Esophagus muscularis mucosa (tissue), 3 donors: ENCODE measurements around the gene PLCB3.

Experiments used
- POLR2A ChIP-seq: fragments of 450-650 bp; IDR thresholded peaks from one replicate; pipeline ENCODE4 v1.6.1; 2017; ENCODE audit warnings: antibody characterized with exemption, moderate library complexity, mild to moderate bottlenecking, low read depth
- TF ChIP-seq, protein P1 (sequence below), 3 experiments: fragments of 200-600 bp in 2 of 3; fragments of 450-650 bp in 1 of 3; sonication (generic) in 2 of 3; IDR thresholded peaks; one replicate each; pipeline ENCODE4 v1.5.1; 2017 to 2019; ENCODE audit warnings: antibody characterized with exemption in 3 of 3, mild to moderate bottlenecking in 2 of 3, moderate library complexity in 1 of 3

GRCh38 chr11:64289002-64289564 lies 37.8 kb downstream of the PLCB3 start:
- TF ChIP-seq, protein P1, sequence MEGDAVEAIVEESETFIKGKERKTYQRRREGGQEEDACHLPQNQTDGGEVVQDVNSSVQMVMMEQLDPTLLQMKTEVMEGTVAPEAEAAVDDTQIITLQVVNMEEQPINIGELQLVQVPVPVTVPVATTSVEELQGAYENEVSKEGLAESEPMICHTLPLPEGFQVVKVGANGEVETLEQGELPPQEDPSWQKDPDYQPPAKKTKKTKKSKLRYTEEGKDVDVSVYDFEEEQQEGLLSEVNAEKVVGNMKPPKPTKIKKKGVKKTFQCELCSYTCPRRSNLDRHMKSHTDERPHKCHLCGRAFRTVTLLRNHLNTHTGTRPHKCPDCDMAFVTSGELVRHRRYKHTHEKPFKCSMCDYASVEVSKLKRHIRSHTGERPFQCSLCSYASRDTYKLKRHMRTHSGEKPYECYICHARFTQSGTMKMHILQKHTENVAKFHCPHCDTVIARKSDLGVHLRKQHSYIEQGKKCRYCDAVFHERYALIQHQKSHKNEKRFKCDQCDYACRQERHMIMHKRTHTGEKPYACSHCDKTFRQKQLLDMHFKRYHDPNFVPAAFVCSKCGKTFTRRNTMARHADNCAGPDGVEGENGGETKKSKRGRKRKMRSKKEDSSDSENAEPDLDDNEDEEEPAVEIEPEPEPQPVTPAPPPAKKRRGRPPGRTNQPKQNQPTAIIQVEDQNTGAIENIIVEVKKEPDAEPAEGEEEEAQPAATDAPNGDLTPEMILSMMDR (IDR thresholded peaks at IDR 0.05) = no peak
- no peak for TF ChIP-seq POLR2A
